NCI-H526 (cell line): ENCODE measurements around the gene BYSL.
"Not testable (repeated sequence)": the region's sequence is repeated elsewhere in the genome, so short reads cannot be mapped to it uniquely, and the experiment has no call there.

Source experiments
- DNase-seq, 2 experiments: peaks; one replicate each; lab custom pipeline; 2025; lab: John Stamatoyannopoulos, UW

BYSL gene

GRCh38 chr6:41942067-41942851 lies 21.0 kb downstream of the BYSL start:
- no peak for DNase-seq

- DNase-seq: not testable (repeated sequence)
These were observed 21.6 kb downstream of the BYSL start for GRCh38 chr6:41942882-41943281.

- no peak for DNase-seq
These were observed 22.2 kb downstream of the BYSL start for GRCh38 chr6:41943456-41943855.

- no peak for DNase-seq
These were observed 26.4 kb downstream of the BYSL start for GRCh38 chr6:41947581-41948220.

GRCh38 chr6:41954668-41955067 lies 33.4 kb downstream of the BYSL start:
- no peak for DNase-seq

- DNase-seq: no peak
These were observed 34.1 kb downstream of the BYSL start for GRCh38 chr6:41955412-41955811.

GRCh38 chr6:41957117-41957516 lies 35.8 kb downstream of the BYSL start:
- no peak for DNase-seq

- no peak for DNase-seq
These were observed 36.9 kb downstream of the BYSL start for GRCh38 chr6:41958022-41958856.

GRCh38 chr6:41960028-41960427 lies 38.7 kb downstream of the BYSL start:
- no peak for DNase-seq

GRCh38 chr6:41963371-41963770 lies 42.1 kb downstream of the BYSL start:
- DNase-seq: no peak

GRCh38 chr6:41964201-41964887 lies 43.0 kb downstream of the BYSL start:
- DNase-seq: no peak

- DNase-seq: no peak
These were observed 44.3 kb downstream of the BYSL start for GRCh38 chr6:41965429-41966213.

GRCh38 chr6:41966214-41966920 lies 45.1 kb downstream of the BYSL start:
- DNase-seq: no peak

- no peak for DNase-seq
These were observed 45.6 kb downstream of the BYSL start for GRCh38 chr6:41966961-41967311.

GRCh38 chr6:41967312-41968287 lies 46.3 kb downstream of the BYSL start:
- DNase-seq: no peak

- no peak for DNase-seq
These were observed 49.1 kb downstream of the BYSL start for GRCh38 chr6:41970436-41970846.

- no peak for DNase-seq
These were observed 51.5 kb downstream of the BYSL start for GRCh38 chr6:41972826-41973225.

- no peak for DNase-seq
These were observed 53.1 kb downstream of the BYSL start for GRCh38 chr6:41974281-41974825.

- DNase-seq: no peak
These were observed 54.0 kb downstream of the BYSL start for GRCh38 chr6:41975276-41975675.
